ENCODE results near the gene ZNF841.
"Not testable (repeated sequence)": the region's sequence is repeated elsewhere in the genome, so short reads cannot be mapped to it uniquely, and the experiment has no call there.

The ZNF841 gene

DNA sequence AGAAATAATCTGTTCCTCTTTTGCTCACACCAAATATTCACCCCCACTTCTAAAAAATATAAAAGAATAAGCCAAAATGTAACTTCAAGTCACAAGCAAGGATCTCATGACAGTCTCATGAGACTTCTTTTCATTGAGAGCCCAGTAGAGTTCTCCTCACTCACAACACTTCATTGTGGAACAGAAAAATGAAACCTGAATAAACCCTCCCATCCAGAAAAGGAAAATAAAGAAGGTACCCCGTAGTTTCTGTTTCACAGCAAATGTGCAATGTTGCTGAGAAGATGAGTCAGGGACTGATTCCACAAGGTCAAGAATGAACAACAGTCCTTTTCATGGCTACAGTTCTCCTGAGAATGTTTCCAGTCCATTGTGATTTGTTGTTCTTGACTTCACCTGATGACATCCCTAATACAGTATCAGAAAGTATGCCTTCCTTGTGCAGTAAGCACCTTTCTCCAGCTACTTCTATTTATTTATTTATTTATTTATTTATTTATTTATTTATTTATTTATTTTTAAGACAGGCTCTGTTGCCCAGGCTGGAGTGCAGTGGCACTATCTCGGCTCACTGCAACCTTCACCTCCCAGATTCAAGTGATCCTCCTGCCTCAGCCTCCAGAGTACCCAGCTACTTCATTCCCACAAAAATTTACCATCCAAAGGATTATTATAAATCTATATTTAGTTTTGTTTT, 6.4 kb upstream of the ZNF841 start:
- H3K27ac ChIP-seq: no peak overlapping the region
- H3K4me3 ChIP-seq: no peak overlapping the region
- TF ChIP-seq, protein P1, sequence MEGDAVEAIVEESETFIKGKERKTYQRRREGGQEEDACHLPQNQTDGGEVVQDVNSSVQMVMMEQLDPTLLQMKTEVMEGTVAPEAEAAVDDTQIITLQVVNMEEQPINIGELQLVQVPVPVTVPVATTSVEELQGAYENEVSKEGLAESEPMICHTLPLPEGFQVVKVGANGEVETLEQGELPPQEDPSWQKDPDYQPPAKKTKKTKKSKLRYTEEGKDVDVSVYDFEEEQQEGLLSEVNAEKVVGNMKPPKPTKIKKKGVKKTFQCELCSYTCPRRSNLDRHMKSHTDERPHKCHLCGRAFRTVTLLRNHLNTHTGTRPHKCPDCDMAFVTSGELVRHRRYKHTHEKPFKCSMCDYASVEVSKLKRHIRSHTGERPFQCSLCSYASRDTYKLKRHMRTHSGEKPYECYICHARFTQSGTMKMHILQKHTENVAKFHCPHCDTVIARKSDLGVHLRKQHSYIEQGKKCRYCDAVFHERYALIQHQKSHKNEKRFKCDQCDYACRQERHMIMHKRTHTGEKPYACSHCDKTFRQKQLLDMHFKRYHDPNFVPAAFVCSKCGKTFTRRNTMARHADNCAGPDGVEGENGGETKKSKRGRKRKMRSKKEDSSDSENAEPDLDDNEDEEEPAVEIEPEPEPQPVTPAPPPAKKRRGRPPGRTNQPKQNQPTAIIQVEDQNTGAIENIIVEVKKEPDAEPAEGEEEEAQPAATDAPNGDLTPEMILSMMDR (IDR thresholded peaks at IDR 0.05): no peak
- DNase-seq (ENCODE audit: low spot score): no peak

DNA sequence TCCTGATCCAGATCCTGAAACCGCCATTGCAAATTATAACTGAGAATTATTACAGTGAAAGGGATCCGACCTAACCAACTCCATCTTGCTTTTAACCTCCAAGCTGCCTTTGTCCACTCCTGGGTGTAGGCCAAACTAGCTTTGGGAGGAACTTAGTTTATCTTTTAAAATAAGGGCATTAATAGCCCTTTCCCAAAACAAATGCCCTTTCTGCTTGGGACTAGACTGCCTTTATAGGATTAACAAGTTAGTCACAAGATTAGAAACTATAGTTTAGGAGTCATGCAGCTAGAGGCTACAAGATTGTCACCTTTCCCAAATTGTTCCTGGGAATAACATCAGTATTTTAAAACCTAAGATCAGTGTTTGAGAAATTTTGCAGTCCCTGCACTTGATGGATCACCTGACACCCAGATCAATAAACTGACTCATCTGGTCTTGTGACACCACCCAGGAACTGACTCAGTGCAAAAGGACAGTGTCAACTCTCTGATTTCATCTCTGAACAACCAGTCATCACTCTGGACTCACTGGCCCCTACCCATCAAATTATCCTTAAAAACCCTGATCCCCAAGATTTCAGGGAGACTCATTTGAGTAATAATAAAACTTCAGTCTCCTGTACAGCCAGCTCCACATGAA, 4.1 kb upstream of the ZNF841 start:
- TF ChIP-seq, protein P1 (IDR thresholded peaks at IDR 0.05): no peak
- DNase-seq (ENCODE audit: low spot score): no peak
- H3K4me3 ChIP-seq: no peak overlapping the region

DNA sequence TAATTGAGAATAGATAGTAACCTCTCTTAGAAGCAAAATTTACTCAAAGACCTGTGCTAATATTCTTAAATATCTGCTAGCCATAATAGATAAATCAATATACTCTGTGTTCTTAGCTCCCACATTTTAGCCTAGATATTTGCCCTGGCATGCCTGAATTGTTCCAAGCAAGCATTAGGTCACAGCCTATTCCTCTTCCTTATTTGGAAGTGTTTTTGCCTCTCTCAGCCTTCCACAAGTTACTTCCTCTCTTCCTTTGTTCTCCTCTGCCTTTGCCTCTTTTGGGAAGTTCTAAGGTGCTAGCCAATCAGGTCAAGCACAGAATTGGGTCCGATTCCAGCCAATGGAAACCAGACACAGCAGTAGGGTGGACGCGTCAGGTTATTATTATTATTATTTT, 851 bp upstream of the ZNF841 start:
- H3K4me3 ChIP-seq; DNase-seq (ENCODE audit: low spot score): not testable (repeated sequence)
- peak overlapping the region in 1 of 2 donors; percentile 17 for H3K27ac ChIP-seq

More for the DNA sequence above, 4.1 kb upstream of the ZNF841 start:
- no peak overlapping the region for H3K27ac ChIP-seq

DNA sequence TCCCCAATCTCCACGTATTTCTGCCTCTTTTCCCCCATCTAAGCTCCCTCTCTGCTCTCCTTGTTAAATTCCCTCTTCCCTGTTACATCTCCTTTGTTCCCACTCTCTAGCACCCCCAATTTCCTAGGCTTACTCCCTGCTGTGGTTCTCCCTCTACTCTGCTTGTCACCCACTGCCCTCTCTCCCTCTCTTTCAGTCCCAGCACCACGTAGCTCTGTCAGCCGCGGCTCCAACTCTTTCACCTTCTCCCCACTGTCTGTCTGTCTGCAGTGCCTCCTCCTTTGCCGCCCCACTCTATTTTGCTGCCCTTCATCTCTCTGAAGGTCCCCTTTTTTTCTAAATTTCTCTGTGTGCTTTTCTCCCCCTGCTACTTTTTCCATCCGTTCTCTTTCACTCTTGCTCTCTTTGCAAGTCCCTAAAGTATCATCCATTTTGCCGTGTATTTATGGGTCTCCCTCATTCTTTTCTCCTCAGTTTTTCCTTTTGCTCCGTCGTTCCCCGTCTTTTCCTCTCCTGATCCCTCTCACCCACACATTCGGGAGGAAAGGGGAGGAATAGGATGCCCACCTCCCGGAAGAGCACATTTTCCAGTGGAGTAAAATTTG, 937 bp downstream of the ZNF841 start:
- H3K27ac ChIP-seq: peak overlapping the region; percentile 39 to 83
- TF ChIP-seq, protein P1 (IDR thresholded peaks at IDR 0.05): no peak
- H3K4me3 ChIP-seq: peak overlapping the region; percentile 90
- no peak for DNase-seq (ENCODE audit: low spot score)

DNA sequence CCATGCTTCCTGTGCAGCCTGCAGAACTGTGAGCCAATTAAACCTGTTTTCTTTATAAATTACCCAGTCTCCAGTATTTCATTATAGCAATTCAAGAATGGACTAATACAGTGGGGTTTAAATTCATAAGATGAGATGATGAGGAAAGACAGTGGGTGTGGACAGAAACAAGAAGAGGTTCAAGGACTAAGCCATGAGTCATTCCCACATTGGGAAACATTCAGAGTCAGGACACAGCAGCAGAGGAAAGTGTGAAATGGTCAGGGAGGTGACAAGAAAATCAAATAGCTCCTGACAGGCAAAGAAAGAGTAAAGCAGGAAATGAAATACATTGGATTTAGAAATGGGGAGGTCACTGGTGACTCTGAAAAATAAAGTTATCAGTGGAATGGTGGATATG, 9.1 kb downstream of the ZNF841 start:
- no peak for DNase-seq (ENCODE audit: low spot score)
- Histone ChIP-seq H3K4me3 (no peak overlapping the region), H3K27ac (no peak overlapping the region)
- TF ChIP-seq, protein P1 (IDR thresholded peaks at IDR 0.05): no peak

DNA sequence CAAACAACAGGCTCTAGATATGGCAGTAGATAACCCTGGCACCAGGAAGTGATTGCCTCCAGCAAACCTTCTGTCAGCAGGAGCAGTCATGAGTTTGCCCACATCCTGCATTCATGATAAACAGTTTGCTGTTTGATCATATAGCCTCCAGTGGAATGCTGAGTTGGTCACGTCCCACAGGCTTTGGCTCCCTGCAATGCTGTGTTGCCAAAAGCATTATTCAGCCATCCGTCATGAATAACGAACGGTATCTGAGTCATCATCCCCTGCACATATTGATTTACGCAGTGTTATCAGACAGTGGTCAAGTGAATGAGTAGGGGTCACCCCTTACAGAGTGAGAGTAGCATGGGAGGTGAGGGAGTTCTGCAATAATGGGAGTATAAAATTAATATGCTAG, 25.1 kb downstream of the ZNF841 start:
- TF ChIP-seq, protein P1 (IDR thresholded peaks at IDR 0.05): no peak
- H3K27ac ChIP-seq: no peak overlapping the region
- DNase-seq (ENCODE audit: low spot score): no peak
- peak overlapping the region; percentile 12 for H3K4me3 ChIP-seq

DNA sequence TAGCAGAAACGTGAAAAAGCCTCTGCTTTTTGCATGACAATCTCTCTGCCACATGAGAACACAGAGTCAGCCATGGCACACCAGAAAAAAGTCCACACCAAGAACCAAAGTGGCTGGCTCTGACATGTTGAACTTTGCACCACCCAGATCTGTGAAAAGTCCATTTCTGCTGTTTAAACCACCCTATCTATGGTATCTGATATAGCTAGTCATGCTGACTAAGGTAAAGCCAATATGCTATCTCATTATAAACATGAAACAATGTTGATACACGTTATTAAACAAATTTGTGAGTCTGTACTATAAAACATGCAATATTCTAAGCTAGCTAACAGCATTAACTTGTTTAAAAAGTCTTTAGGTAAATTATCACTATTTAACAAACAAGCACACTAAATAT, 25.9 kb downstream of the ZNF841 start:
- H3K4me3 ChIP-seq: no peak overlapping the region
- H3K27ac ChIP-seq: no peak overlapping the region
- TF ChIP-seq, protein P1 (IDR thresholded peaks at IDR 0.05): no peak
- no peak for DNase-seq (ENCODE audit: low spot score)
